Measurements from ENCODE around the gene EBF3. TPM values are rescaled to one million over a fixed set of nuclear protein-coding genes. Genes with fewer than 3 reads are reported as not detected.

EBF3 gene
- total RNA-seq, 1 experiment from 2014 or later, result not detected

DNA sequence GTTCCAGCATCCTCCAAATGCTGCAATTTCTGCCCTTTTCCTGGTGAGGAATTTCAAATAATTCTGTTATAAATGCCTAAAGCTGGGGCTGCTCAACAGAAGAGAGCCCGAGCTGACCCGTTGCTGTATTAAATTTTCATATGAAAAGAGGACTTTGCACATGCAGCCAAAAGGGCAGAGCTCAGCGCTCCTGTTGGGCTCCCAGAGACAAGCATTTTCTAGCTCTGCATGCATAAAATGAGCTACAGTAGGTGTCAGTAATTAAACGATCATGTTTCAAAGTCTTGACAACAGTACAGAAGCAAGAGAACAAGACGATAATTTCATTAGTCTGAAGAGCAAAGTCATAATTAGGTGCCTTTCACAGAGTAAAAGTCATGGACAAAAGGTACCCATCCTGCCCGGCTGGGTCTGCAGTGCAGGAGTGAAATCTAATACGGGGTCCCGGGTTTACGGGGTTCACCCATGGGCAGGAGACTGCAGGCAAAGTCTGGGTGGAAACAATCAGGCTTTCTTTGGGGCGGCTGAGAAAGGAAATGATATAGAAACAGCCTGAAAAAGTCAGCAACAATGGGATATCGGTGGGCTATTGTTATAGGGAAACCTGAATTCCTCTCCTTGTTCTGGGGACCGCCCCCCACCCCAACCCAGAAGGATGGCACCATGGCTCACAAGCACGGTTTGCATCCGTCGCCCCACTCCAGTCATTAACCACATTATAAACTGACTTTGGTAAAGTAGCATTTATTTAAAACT is 66.0 kb downstream of the EBF3 start:
- Histone ChIP-seq H3K4me2 (ENCODE audit: low read length) (no peak overlapping the region), H3K79me2 (ENCODE audit: low read length) (no peaks in the 10 kb centered on the region), H3K9me3 (ENCODE audit: low read length) (no peaks in the 10 kb centered on the region), H3F3A (ENCODE audit: low read length, unreplicated experiment) (no peaks in the 10 kb centered on the region), H2AFZ (ENCODE audit: low read length) (no peak overlapping the region), H3K4me1 (ENCODE audit: insufficient read depth, low read length) (no peaks in the 10 kb centered on the region), H4K20me1 (ENCODE audit: low read length) (no peaks in the 10 kb centered on the region), H3K27me3 (ENCODE audit: low read length) (peaks cover 49% of the 10 kb centered on the region), H3K4me3 (ENCODE audit: low read length) (no peak overlapping the region), H3K9me2 (replicated peaks; ENCODE audit: low read length) (no peaks in the 10 kb centered on the region), H3K9ac (ENCODE audit: low read length) (no peak overlapping the region), H3K27ac (ENCODE audit: low read length) (no peak overlapping the region), H3K36me3 (ENCODE audit: low read depth, low read length) (no peaks in the 10 kb centered on the region)
- ChIA-PET CTCF (no interaction called here), POLR2A (ENCODE audit: unreplicated experiment) (no interaction called here)
- no TSS peak for BruUV-seq (replicated peaks)
- ATAC-seq (no peak), DNase-seq (no peak)
- TF ChIP-seq EZH2 (IDR thresholded peaks at IDR 0.05; ENCODE audit: low read length, unreplicated experiment) (no peak), EZH2phosphoT487 (IDR thresholded peaks at IDR 0.05; ENCODE audit: borderline replicate concordance, low read length) (no peak)
- TF ChIP-seq, protein P1, sequence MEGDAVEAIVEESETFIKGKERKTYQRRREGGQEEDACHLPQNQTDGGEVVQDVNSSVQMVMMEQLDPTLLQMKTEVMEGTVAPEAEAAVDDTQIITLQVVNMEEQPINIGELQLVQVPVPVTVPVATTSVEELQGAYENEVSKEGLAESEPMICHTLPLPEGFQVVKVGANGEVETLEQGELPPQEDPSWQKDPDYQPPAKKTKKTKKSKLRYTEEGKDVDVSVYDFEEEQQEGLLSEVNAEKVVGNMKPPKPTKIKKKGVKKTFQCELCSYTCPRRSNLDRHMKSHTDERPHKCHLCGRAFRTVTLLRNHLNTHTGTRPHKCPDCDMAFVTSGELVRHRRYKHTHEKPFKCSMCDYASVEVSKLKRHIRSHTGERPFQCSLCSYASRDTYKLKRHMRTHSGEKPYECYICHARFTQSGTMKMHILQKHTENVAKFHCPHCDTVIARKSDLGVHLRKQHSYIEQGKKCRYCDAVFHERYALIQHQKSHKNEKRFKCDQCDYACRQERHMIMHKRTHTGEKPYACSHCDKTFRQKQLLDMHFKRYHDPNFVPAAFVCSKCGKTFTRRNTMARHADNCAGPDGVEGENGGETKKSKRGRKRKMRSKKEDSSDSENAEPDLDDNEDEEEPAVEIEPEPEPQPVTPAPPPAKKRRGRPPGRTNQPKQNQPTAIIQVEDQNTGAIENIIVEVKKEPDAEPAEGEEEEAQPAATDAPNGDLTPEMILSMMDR (conservative IDR thresholded peaks at IDR 0.05; ENCODE audit: low read depth, low read length), result no peak
- intact Hi-C loops (cut with micrococcal nuclease), result no loop called here

DNA sequence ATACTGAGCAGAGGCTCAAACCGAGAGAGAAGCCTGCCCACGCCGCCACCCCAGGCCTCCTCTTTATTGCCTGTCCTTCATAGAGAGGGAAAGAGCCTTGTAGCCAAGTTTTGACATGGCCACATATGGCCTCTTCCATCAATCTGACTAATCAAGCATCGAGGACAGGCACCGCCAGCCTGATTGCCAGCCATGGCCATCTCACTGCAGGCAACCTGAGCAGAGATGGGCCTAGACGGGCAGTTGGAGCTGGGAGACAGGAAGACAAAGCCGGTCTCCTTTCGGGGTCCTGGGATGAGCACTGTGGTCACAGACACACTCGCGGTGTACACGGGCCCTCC is 67.2 kb downstream of the EBF3 start:
- TF ChIP-seq EZH2phosphoT487 (IDR thresholded peaks at IDR 0.05; ENCODE audit: borderline replicate concordance, low read length), result no peak
- no peak for TF ChIP-seq EZH2 (IDR thresholded peaks at IDR 0.05; ENCODE audit: low read length, unreplicated experiment)
- TF ChIP-seq, protein P1 (conservative IDR thresholded peaks at IDR 0.05; ENCODE audit: low read depth, low read length), result no peak
- Histone ChIP-seq H3K9me3 (ENCODE audit: low read length) (no peaks in the 10 kb centered on the region), H3F3A (ENCODE audit: low read length, unreplicated experiment) (no peaks in the 10 kb centered on the region), H3K4me3 (ENCODE audit: low read length) (no peak overlapping the region), H3K27me3 (ENCODE audit: low read length) (peaks cover 59% of the 10 kb centered on the region), H3K4me1 (ENCODE audit: insufficient read depth, low read length) (no peaks in the 10 kb centered on the region), H3K9ac (ENCODE audit: low read length) (no peak overlapping the region), H2AFZ (ENCODE audit: low read length) (no peak overlapping the region), H3K9me2 (replicated peaks; ENCODE audit: low read length) (no peaks in the 10 kb centered on the region), H4K20me1 (ENCODE audit: low read length) (no peaks in the 10 kb centered on the region), H3K4me2 (ENCODE audit: low read length) (no peak overlapping the region), H3K79me2 (ENCODE audit: low read length) (no peaks in the 10 kb centered on the region), H3K36me3 (ENCODE audit: low read depth, low read length) (no peaks in the 10 kb centered on the region), H3K27ac (ENCODE audit: low read length) (no peak overlapping the region)
- no peak for DNase-seq
- ATAC-seq, result no peak
- ChIA-PET CTCF (no interaction called here), POLR2A (ENCODE audit: unreplicated experiment) (no interaction called here)
- no TSS peak for BruUV-seq (replicated peaks)
- intact Hi-C loops (cut with micrococcal nuclease), result no loop called here

DNA sequence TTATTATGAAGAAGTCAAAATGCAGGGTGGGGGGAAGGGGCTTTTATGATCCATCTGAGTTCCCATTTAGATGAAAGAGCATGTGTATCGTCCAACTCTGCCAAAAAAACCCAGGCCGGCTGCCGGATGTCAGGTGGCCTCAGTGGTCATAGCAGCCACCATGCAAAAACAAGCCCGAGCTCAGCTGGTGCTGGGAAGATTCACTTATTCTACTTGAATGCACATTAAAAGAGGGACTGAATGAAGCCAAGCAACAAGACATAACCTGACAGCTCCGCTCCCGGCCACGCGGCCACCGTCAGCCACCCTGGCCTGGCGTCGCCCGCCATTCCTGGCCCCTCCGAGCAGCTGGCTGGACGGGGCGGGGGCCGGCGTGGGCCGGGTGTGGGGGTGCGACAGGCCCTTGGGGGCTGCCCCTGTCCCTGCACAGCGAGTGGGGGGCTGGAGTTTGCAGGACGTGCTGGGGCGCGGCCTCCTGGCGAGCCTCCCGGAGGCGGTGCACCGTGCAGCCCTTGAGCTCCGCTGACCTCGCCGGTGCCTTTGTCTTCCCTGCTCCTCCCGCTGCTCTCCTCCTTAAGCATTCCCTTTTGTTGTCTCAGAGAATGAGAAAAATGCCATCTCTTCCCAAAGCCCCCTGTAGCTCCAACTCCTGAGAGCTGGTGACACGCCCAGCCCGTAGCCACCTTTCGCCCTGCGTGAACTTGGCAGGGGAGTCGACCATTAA is 67.8 kb downstream of the EBF3 start:
- H3K4me2 ChIP-seq (ENCODE audit: low read length), result no peak overlapping the region
- no peaks in the 10 kb centered on the region for H3K79me2 ChIP-seq (ENCODE audit: low read length)
- no peak for DNase-seq
- no peak for ATAC-seq
- peaks cover 54% of the 10 kb centered on the region for H3K27me3 ChIP-seq (ENCODE audit: low read length)
- no peaks in the 10 kb centered on the region for H4K20me1 ChIP-seq (ENCODE audit: low read length)
- no peaks in the 10 kb centered on the region for H3F3A ChIP-seq (ENCODE audit: low read length, unreplicated experiment)
- H3K9me2 ChIP-seq (replicated peaks; ENCODE audit: low read length), result no peaks in the 10 kb centered on the region
- intact Hi-C loops (cut with micrococcal nuclease), result no loop called here
- CTCF ChIA-PET, result interaction anchor here (0.6 kb wide), 1 partner anchor 231 kb away, joined by 8 read pairs; no protein-coding TSS in a partner anchor
- H3K36me3 ChIP-seq (ENCODE audit: low read depth, low read length), result no peaks in the 10 kb centered on the region
- no peak overlapping the region for H3K4me3 ChIP-seq (ENCODE audit: low read length)
- BruUV-seq (replicated peaks), result no TSS peak
- TF ChIP-seq, protein P1 (conservative IDR thresholded peaks at IDR 0.05; ENCODE audit: low read depth, low read length), result no peak
- no peak for TF ChIP-seq EZH2 (IDR thresholded peaks at IDR 0.05; ENCODE audit: low read length, unreplicated experiment)
- TF ChIP-seq EZH2phosphoT487 (IDR thresholded peaks at IDR 0.05; ENCODE audit: borderline replicate concordance, low read length), result no peak
- H3K9ac ChIP-seq (ENCODE audit: low read length), result no peak overlapping the region
- H3K9me3 ChIP-seq (ENCODE audit: low read length), result no peaks in the 10 kb centered on the region
- POLR2A ChIA-PET (ENCODE audit: unreplicated experiment), result no interaction called here
- H3K27ac ChIP-seq (ENCODE audit: low read length), result no peak overlapping the region
- no peaks in the 10 kb centered on the region for H3K4me1 ChIP-seq (ENCODE audit: insufficient read depth, low read length)
- H2AFZ ChIP-seq (ENCODE audit: low read length), result no peak overlapping the region
